SU-DHL-6 (cell line): ENCODE measurements around the gene BFSP1.

Source experiments
- H2AFZ ChIP-seq: fragments of 200-600 bp; sonication (generic); 2 replicates; pipeline ENCODE4 v1.6.1; 2014; ENCODE audit warnings: low read depth, mild to moderate bottlenecking, moderate library complexity, mixed read lengths, antibody characterized with exemption, low read length; ENCODE audit not compliant: severe bottlenecking
- H3F3A ChIP-seq: fragments of 200-600 bp; shearing (Covaris generic); 2 replicates; pipeline ENCODE4 v1.6.0; 2016; ENCODE audit warnings: antibody characterized with exemption, mild to moderate bottlenecking; ENCODE audit not compliant: insufficient read depth
- H3K27ac ChIP-seq: fragments of 200-600 bp; sonication (generic); 2 replicates; pipeline ENCODE4 v1.5.1; 2016; ENCODE audit warnings: low read depth, mild to moderate bottlenecking, low read length, moderate library complexity, mixed read lengths
- H3K27me3 ChIP-seq: fragments of 200-600 bp; sonication (generic), shearing (Covaris generic); 2 replicates; pipeline ENCODE4 v1.6.0; 2014; ENCODE audit warnings: mild to moderate bottlenecking, low read length
- H3K36me3 ChIP-seq: fragments of 200-600 bp; sonication (generic); 2 replicates; pipeline ENCODE4 v1.6.1; 2014; ENCODE audit warnings: mild to moderate bottlenecking, low read length, mixed read lengths
- H3K4me2 ChIP-seq: fragments of 300-600, 200-600 bp; shearing (Covaris generic), sonication (generic); 2 replicates; pipeline ENCODE4 v1.6.0; 2014; ENCODE audit warnings: low read length, low read depth, mild to moderate bottlenecking; ENCODE audit not compliant: poor library complexity, severe bottlenecking
- H3K4me3 ChIP-seq: fragments of 200-600 bp; sonication (generic); 2 replicates; pipeline ENCODE4 v1.5.1; 2014; ENCODE audit warnings: antibody characterized with exemption, low read length, mild to moderate bottlenecking, mixed read lengths; ENCODE audit not compliant: insufficient read depth, poor library complexity, severe bottlenecking
- H3K79me2 ChIP-seq: fragments of 200-600 bp; sonication (generic); 2 replicates; pipeline ENCODE4 v1.6.1; 2014; ENCODE audit warnings: mild to moderate bottlenecking, low read length, moderate library complexity; ENCODE audit not compliant: insufficient read depth
- H3K9ac ChIP-seq: fragments of 200-600 bp; sonication (generic); 2 replicates; pipeline ENCODE4 v1.7.0; 2014; ENCODE audit warnings: mild to moderate bottlenecking, low read length
- H3K9me2 ChIP-seq: fragments of 200-600 bp; sonication (generic); replicated peaks from 2 replicates; pipeline ENCODE4 v1.6.1; 2014; ENCODE audit warnings: low read length; ENCODE audit not compliant: insufficient read depth
- H3K9me3 ChIP-seq: fragments of 200-600 bp; sonication (generic); 2 replicates; pipeline ENCODE4 v1.6.1; 2014; ENCODE audit warnings: low read length, mixed read lengths; ENCODE audit not compliant: insufficient read depth
- H4K20me1 ChIP-seq: fragments of 200-600 bp; sonication (generic); 2 replicates; pipeline ENCODE4 v1.6.1; 2014; ENCODE audit warnings: low read depth, mild to moderate bottlenecking, antibody characterized with exemption, low read length, moderate library complexity, mixed read lengths
- CTCF ChIP-seq: fragments of 200-600 bp; sonication (generic); IDR thresholded peaks from one replicate; pipeline ENCODE4 v1.5.1; 2017; ENCODE audit warnings: antibody characterized with exemption, mild to moderate bottlenecking, low read length, moderate library complexity; ENCODE audit not compliant: insufficient read depth, poor library complexity, severe bottlenecking
- EZH2phosphoT487 ChIP-seq: fragments of 200-600 bp; sonication (generic), shearing (Covaris generic); conservative IDR thresholded peaks from 2 replicates; pipeline ENCODE4 v1.6.1; 2018; ENCODE audit warnings: mild to moderate bottlenecking, antibody characterized with exemption, low read length, moderate library complexity, mixed read lengths

Gene BFSP1

GRCh38 chr20:17453592-17453991, 77.6 kb downstream of the BFSP1 start:
- H2AFZ ChIP-seq, result no peak overlapping the region
- H3K9ac ChIP-seq, result no peak overlapping the region
- H3K4me3 ChIP-seq, result no peak overlapping the region
- no peaks in the 10 kb centered on the region for H3F3A ChIP-seq
- H3K4me2 ChIP-seq, result no peak overlapping the region
- no peaks in the 10 kb centered on the region for H4K20me1 ChIP-seq
- H3K27ac ChIP-seq, result no peak overlapping the region
- no peaks in the 10 kb centered on the region for H3K27me3 ChIP-seq
- H3K36me3 ChIP-seq, result no peaks in the 10 kb centered on the region
- H3K79me2 ChIP-seq, result no peaks in the 10 kb centered on the region
- H3K9me3 ChIP-seq, result no peaks in the 10 kb centered on the region
- no peaks in the 10 kb centered on the region for H3K9me2 ChIP-seq
- TF ChIP-seq EZH2phosphoT487 (no peak), CTCF (no peak)

GRCh38 chr20:17452441-17452840, 78.7 kb downstream of the BFSP1 start:
- no peak overlapping the region for H3K9ac ChIP-seq

GRCh38 chr20:17449031-17449430, 82.1 kb downstream of the BFSP1 start:
- no peak overlapping the region for H3K4me3 ChIP-seq
- H3K9ac ChIP-seq, result no peak overlapping the region
- H3K79me2 ChIP-seq, result no peaks in the 10 kb centered on the region
- no peaks in the 10 kb centered on the region for H3K9me3 ChIP-seq
- no peaks in the 10 kb centered on the region for H3K9me2 ChIP-seq
- H3K27ac ChIP-seq, result no peak overlapping the region
- no peaks in the 10 kb centered on the region for H3F3A ChIP-seq
- TF ChIP-seq EZH2phosphoT487 (no peak), CTCF (no peak)
- no peaks in the 10 kb centered on the region for H3K36me3 ChIP-seq
- no peaks in the 10 kb centered on the region for H3K27me3 ChIP-seq
- H4K20me1 ChIP-seq, result no peaks in the 10 kb centered on the region
- no peak overlapping the region for H2AFZ ChIP-seq
- no peak overlapping the region for H3K4me2 ChIP-seq

More at GRCh38 chr20:17452441-17452840, 78.7 kb downstream of the BFSP1 start:
- no peaks in the 10 kb centered on the region for H3F3A ChIP-seq
- H3K4me3 ChIP-seq, result no peak overlapping the region
- no peaks in the 10 kb centered on the region for H3K79me2 ChIP-seq
- H4K20me1 ChIP-seq, result no peaks in the 10 kb centered on the region
- no peaks in the 10 kb centered on the region for H3K9me3 ChIP-seq
- no peak overlapping the region for H3K27ac ChIP-seq
- H3K9me2 ChIP-seq, result no peaks in the 10 kb centered on the region
- no peaks in the 10 kb centered on the region for H3K27me3 ChIP-seq
- H2AFZ ChIP-seq, result no peak overlapping the region
- no peaks in the 10 kb centered on the region for H3K36me3 ChIP-seq
- TF ChIP-seq EZH2phosphoT487, result no peak
- no peak for TF ChIP-seq CTCF
- no peak overlapping the region for H3K4me2 ChIP-seq
